DMS114 treated with DMSO at 0.1 percent for 48 hours (cell line): ENCODE measurements around the gene ZNRF3.
"Not testable (repeated sequence)": the region's sequence is repeated elsewhere in the genome, so short reads cannot be mapped to it uniquely, and the experiment has no call there.

ENCODE experiments used
- DNase-seq: peaks from one replicate; lab custom pipeline; 2025; ENCODE audit not compliant: unreplicated experiment; lab: John Stamatoyannopoulos, UW

Gene ZNRF3

DNA sequence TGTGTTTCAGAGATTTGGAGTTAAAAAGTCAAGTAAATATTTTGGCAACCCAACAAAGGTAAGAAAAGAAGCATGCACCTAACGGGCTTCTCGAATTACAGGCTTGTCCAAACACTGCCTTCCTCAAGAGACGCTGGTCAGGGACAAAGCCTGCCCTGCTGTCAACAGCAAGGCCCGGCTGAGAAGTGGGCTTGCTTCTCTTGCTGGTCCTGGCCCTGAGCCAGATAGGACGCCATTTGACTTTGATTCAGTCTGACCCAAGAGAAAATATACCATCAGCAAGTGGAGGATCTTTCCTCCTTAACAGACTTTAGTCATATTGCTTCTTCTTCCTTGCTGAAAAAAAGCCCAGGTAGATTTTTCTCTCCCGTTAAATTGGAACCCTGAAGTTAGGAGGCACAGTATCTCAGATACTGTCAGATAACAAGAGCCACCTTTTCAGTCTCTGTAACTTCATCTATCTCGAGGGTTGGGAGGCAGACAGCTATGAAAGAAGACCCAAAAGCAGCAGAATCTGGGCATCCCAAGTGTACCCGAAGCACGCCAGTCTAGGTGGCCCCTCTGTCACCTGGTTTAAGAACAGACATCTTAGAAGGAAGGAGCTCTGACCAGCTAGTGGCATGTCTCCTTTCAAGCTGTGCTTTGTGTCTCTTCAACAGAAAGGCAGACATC, 120.7 kb downstream of the ZNRF3 start:
- no peak for DNase-seq

DNA sequence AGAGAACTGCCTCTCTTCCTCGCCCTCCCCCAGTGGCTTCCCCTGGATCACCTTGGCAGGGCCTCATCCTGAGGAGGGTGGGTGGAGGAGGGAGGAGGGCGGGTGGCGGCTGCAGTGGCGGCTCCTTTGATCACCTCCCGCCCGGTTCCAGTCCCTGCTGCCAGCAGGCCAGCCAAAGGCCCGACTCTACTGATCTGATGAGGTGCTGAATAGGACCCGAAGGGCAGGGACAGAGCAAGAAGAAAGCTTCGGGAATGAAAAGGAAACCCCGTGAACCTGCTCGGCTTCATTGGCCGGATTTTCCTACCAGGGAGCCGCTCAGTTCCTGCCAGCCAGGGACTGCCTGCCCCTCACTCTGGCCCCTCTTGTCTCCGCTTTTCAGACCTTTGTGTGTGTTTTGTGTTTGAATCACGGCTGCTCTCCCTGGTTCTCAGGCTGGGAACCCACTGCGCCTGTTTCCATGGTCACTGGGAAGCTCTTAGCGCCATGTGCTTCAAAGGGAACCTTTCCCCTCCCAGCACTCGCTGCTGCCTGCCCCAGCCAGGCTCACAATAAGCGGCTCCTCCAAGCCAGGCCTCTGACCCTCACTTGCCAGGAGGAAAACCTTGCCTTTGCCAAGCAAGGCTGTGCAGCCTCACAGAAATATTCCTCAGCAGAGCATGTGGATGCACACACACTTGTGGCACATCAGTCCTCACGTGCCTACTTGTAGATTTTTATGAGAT, 121.4 kb downstream of the ZNRF3 start:
- no peak for DNase-seq

DNA sequence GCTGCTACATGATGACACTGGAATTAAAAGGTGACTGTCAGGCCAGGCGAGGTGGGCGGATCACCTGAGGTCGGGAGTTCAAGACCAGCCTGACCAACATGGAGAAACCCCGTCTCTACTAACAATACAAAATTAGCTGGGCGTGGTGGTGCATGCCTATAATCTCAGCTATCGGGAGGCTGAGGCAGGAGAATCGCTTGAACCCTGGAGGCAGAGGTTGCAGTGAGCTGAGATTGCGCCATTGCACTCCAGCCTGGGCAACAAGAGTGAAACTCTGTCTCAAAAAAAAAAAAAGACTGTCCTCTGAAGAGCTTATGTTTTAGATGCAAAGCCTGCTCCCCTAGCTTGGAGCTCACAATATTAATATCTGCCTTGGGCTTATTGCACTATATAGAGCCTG, 122.4 kb downstream of the ZNRF3 start:
- not testable (repeated sequence) for DNase-seq

DNA sequence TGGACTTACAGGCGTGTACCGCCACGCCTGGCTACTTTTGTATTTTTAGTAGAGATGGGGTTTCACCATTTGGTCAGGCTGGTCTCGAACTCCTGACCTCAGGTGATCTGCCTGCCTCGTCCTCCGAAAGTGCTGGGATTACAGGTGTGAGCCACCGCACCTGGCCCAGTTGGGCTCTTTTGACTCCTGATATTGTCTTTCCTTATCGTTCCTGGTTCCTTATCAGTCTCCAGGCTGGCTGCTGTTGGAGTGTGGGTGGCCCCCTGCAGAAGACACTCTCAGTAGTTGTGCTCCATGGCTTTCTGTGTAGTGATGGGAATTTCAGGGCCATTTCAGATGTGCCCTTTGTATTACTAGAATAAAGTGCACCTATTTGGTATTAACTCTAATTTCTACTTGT, 123.0 kb downstream of the ZNRF3 start:
- DNase-seq: no peak

DNA sequence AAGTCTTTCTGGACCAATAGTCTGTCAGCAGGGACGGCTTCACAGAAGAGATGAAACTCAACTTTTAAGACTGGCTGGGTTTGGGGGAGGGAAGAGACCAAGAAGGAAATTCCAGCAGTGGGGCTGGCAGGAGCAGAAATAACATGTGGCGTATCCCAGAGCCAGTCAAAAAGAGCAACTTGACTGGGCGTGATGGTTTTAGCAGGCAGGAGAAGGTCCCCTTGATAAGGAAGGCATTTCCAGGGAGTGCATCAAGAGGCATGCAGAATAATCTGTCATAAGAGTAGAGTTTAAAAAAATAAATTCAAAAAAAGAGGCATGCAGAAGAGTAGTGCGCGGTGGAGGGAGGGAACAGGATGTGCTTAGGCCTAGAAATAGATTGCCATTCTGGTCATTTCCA, 125.8 kb downstream of the ZNRF3 start:
- no peak for DNase-seq

DNA sequence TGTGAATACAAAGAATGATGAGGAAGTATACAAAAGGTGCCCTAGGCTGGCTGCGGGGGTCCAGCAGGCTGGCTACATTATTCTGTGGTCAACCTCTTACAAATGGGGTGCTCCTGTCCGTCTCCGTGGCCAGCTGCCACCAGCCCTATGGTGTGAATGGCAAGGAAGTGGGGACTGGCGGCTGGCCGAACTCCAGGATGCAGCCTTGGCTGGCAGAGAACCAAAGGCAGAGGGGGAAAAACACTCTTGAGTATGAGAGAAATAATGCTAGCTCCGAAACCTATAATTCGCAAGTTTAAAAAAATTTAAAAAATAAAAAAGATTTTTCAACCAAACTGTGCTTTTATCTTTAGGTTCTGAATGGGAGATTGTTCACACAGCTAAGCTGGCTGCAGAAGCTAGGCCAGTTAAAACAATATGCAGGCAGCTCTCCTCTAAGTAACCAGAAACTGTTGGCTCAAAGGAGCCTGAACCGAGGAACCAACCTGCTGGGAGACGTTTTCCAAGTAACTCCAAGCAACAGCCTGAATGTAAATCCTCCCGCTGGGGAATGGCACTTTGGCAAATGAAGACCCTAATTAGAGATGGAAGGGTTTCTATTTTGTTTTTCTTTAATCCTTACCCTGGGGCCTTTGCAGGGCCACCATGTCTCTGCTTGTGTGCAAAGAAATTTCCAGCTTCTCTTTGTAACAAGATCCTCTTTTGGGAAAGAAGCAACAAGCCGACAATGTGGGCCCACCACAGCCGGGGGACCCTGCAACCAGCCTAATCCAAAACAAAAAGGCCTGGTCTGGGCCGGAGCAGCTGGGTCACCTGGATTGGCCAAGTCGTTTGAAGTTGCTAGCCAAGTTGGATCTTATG, 128.1 kb downstream of the ZNRF3 start:
- DNase-seq: no peak

DNA sequence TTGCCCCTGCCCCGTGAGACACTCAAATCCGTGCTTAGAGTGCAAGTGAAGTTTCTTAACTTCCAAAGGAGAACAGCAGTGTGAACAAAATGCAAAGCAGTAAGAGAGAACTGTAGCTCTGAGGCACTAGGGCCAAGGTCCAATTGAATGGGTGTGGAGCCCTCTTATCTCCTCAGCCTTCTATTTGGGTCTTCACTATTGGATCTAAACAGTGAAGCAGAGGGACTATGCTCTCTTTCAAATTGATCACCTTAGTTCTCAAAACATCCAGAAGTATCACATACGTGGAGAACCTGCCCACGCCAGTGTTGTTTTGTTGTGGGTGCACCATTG, 128.7 kb downstream of the ZNRF3 start:
- DNase-seq: no peak

DNA sequence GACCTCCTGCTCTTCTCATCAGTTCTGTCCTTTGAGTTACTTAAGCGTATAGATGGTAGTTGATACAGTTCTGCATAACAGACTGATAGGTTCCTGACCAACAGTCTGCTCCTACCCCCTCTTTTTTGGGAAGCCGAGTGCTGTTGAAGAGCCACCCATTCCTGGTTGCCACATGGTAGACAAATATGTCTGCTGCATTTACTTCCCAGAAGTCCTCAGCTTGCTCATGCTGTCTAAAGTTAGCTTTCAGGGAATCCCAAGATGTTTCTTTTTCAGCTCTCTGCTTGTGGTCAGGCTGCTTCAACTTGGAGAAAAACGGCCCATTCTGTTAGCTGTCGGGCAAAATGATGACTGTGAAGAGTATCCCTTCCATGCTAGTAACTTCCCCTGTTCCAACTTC, 129.6 kb downstream of the ZNRF3 start:
- DNase-seq: no peak

DNA sequence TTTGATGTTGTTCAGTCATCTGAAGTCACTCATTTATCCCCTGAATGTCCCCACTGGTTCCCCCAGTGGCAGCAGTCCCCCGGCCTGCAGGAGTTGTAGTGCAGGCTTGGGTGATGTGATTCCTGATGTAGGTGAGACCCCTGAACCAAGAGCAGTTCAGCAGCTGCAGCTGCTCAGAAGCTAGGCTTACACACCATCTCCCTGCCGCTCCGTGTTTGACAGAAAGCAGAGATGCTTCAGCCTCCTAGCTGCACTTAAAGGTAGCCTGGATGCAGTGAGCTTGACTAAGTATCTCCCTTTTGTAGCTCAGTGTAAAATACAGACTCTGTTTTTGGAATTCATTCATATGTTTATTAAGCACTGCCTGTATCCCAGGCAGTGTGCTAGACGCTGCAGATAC, 130.9 kb downstream of the ZNRF3 start:
- DNase-seq: no peak

DNA sequence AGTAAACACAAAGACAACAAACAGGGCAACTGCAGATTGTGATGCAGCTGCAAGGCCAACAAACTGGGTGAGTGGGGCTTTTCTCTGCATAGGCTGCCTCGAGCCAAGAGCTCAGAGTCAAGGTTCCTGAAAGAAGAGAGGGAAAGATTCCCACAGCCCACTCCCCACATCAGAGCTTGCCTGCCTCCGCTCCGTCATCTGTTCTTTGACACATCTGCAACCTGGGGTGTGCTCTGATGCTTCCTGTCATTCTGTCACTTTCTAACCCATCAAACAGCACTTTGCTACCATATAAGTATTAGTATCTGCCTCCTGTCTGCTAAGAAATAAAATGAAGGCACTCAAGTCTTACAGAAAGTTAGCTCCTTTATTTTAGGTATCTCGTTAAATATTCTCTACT, 131.4 kb downstream of the ZNRF3 start:
- no peak for DNase-seq

DNA sequence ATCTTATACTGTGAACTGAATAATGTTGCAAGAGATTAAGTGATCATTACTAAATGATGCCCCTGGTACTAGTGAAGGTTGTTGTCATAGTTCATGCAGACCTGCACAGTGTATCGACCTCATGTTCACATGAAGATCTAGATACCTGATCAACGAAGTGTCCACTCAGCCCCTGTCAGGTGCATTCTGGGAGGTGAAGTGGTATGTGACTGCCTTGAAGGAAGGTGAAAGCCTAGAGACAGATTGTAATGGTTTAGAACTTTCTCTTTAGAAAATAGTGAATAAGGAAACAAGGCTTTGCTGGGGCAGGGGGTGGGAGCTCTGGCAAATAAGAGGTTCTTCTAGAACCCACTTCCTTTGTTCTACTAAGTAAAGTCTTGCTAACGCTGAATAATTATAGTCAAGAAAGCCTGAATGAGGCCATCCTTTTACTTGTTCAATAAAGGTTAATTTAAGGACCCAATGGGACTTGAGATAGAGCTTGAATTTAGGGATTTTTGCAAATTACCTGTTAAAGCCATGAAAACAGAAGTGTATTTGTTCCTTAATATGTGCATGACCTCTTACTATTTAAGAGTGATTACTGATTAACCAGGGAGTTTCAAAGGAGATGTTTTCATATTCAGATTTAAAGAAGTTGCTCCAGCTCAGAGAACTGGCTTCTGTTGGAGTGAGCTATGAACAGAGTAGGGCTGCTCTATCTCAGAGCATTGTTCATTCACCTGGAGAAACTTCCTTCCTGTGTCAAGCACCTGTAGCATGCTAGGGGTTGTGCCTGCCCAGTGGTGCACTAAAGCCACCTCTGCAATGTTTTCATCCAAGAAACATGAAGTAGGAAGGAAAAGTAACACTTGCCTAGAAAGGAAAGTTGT, 132.9 kb downstream of the ZNRF3 start:
- DNase-seq: no peak

DNA sequence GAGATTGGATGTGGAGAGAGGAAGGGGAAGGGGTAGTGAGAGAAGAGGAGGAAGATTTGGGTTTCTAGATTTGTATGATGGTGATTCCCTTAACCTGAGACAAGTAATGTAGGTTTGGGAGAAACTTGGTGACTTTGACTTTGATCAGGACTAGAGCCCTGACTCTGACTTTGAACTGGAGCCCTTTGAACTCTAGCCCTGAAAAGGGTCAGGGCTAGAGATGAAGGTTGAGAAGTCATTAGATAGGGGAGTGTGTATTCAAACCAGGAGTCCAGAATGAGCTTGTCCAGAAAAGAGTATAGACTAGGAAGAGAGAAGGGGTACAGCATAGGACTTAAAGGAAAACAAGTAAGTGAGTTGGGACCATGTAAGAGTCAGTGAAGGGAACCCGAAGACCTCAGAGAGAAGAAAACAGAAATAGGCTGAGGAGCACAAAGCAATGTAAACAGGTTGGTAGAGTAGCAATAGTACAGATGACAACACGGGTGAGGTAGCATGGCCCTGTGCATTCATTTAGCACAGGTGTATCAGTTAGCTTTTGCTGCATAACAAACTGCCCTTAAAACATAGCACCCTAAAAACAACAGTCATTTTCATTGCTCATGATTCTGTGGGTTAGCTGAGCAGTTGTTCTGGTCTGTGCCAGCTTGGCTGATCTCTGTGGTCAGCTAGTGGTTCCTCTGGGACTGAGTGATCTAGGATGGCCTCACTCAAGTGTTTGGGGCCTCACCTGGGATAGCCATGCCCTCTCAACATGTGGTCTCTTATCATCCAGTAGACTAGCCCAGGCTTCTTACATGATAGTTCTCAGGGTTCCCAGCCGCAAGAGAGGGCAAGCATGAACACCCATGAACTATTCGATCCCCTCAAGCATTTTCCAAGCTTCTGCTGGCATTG, 135.2 kb downstream of the ZNRF3 start:
- DNase-seq: no peak

DNA sequence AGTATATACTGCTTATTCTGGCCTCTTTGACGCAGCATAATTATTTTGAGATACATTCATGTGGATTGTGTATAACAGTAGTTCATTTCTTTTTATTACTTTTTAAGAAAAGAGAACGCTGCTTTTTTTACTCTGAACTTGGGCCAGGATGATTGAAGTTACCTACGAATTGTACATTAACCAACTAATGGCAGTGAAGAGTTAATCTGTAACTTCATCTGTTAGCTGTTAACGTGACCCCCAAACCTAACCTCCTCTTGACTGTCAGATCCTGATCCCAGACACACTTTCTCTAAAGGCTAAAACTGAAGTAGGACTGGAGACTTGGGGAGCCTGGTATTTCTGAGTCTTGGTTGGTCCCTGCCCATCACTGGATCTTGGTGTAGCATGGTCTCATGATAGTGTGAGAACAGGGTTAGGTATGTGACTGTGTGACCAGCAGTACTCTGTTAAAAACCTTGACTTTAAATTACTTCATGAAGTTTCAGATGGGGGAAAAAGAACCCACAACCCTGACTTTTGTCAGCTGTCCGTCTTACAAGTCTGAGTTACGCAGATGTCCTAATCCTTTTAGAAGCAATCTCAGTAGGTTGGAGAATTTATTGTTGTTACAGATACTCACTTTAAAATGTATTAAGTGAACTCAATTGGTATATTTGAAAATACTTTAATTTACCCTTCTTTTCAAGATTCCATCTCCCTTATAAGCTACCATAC, 138.9 kb downstream of the ZNRF3 start:
- no peak for DNase-seq

DNA sequence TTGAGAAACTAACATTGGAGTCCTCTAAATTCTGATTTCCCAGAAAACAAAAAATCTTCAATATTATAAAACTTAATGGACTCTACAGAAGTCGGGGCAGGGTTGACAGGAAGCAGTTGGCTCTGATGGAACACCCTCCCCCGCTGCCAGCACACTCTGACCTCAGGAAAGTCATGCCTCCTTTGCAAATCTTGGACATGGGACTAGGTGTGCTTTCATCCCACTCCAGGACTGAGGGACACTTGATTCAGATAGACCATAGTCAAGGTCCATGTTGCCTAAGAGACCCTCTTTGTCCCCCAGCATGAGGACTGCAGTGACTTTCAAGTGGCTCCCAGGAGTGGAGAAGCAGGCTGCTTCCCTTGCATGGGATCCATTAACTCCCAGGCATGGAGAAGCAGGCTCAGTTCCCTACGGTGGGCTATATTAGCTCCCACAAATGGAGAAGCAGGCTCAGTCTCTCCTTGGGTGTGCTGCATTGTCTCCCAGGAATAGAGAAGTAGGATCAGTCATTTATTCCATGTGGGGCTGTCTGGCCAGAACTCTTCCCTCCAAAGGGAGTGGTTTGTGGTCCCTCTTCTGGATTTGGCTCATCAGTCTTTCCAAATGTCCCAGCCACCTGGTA, 139.9 kb downstream of the ZNRF3 start:
- DNase-seq: no peak

DNA sequence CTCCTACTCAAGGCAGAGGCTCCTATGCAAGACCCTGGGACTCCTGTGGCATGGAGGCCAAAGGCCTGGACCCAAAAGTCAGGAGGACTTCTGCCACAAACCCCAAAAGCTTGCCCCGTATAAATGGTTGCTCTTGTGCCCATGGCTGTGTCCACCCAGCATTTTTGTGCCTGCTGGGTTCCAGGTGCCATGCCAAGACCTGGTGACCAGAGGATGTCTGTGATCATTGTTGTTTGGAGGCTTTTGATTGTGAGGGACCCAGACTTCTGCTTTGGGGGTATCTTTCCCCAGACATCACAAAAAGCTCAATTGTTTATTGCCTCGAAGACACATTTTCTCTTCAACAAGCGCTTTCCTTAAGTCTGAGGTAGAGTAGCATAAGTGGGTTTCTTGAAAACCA, 143.2 kb downstream of the ZNRF3 start:
- no peak for DNase-seq

DNA sequence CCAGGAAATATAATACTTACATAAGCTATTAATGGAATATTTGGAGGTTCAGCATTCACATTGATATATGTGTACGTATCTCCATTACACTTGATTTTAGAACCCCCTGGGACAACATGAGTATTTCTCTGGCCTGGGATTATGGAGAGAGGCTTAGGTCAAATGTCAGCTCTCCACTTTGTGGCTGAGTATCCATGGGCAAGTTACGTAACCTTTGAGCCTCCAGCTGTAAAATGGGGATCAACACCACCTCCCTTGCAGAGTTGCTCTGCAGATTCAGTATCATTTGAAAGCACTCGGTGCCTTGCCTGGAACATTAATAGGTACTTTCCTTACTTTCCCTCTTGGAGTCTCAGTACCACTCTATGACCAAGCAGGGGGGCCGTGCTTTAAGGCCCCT, 145.1 kb downstream of the ZNRF3 start:
- no peak for DNase-seq

DNA sequence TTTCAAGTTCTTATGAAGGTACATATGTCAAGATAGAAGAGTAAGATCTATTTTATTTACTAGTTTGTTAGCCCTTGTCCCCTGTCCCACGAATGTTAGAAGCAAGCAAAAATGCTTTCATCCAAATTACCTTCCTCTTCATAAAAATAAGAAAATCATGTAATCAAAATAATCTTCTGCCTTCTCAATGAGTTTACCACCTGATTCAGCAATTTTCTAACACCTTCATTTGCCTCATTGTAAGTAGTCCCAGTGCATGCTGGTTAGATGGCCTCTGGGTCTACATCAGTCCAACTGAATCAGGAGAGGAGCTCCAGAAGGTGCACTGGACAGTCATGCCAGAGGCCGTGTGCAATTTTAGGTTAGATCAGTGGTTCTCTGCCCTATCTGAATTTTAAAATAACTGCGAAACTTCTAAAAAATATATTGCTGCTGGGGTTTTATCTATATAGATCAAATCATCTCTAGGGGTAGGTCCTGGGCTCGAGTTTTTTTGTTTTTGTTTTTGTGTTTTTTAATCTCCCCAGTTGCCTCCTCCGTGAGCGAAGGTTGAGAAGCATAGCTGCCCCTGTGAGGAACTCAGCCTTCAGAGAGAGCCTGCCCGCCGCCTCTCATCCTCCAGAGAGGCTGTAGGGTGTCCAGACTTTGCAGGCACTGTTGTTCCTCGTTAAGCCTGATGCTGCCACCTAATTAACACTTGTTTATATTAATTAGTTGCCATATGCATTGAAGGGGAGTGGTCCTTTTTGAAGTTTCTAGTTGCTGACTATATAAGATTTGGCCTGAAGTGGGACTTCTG, 146.0 kb downstream of the ZNRF3 start:
- DNase-seq: no peak

DNA sequence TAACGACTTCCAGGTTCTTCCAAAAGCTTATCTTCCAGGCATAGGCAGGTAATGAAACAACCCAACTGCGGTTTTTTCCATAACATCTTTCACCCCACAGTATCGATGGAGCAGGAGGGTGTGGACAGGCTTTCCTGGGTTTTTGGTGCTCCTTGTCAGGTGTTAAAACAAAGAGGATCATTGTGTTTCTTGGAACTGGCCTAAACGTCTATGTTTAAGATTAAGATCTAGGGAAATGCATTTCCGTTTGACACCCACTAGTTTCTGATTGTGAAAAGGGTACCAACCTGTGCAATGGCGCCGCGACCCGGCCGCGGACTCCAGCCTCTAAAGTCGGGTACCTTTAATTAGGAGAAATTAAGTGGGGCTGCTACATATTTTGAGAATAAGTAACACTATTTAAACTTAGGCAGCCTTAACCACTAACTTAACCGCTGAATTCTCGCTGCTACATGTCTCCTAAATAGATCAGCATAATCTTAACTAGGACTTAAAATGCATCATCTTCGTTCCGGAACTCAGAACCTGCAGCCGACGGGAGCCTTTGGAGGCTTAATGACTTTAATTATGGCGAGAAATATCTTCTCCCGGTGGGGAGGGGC, 146.7 kb downstream of the ZNRF3 start:
- DNase-seq: no peak
